HG03097 (cell line): ENCODE data around the gene NDNF.

Experiments used
- ATAC-seq: cut with Tn5 transposase; IDR thresholded peaks from one replicate; pipeline ENCODE4 v1.9.1; 2021; ENCODE audit not compliant: unreplicated experiment, low FRiP score

NDNF gene

GRCh38 chr4:121070696-121071639, 1.4 kb downstream of the NDNF start:
- ATAC-seq: no peak

GRCh38 chr4:121070274-121070673, 2.1 kb downstream of the NDNF start:
- no peak for ATAC-seq

- ATAC-seq: no peak
Measured at GRCh38 chr4:121069430-121069829, 2.9 kb downstream of the NDNF start.

- no peak for ATAC-seq
Measured at GRCh38 chr4:121064482-121064881, 7.9 kb downstream of the NDNF start.

- no peak for ATAC-seq
Measured at GRCh38 chr4:121062521-121062920, 9.8 kb downstream of the NDNF start.

GRCh38 chr4:121061861-121062260, 10.5 kb downstream of the NDNF start:
- ATAC-seq: no peak

GRCh38 chr4:121061215-121061614, 11.1 kb downstream of the NDNF start:
- ATAC-seq: no peak

GRCh38 chr4:121057466-121057922, 14.8 kb downstream of the NDNF start:
- ATAC-seq: no peak

- ATAC-seq: no peak
Measured at GRCh38 chr4:121056066-121056465, 16.3 kb downstream of the NDNF start.

- ATAC-seq: no peak
Measured at GRCh38 chr4:121054373-121054772, 18.0 kb downstream of the NDNF start.

GRCh38 chr4:121053601-121054143, 18.7 kb downstream of the NDNF start:
- no peak for ATAC-seq

GRCh38 chr4:121050300-121050699, 22.0 kb downstream of the NDNF start:
- ATAC-seq: no peak

GRCh38 chr4:121049072-121049599, 23.2 kb downstream of the NDNF start:
- ATAC-seq: no peak

- ATAC-seq: no peak
Measured at GRCh38 chr4:121048165-121048564, 24.2 kb downstream of the NDNF start.

- ATAC-seq: peak; percentile 98
Measured at GRCh38 chr4:121041307-121042090, 30.8 kb downstream of the NDNF start.

- ATAC-seq: no peak
Measured at GRCh38 chr4:121034017-121034416, 38.3 kb downstream of the NDNF start.

- ATAC-seq: no peak
Measured at GRCh38 chr4:121030711-121031110, 41.6 kb downstream of the NDNF start.

GRCh38 chr4:121030131-121030530, 42.2 kb downstream of the NDNF start:
- no peak for ATAC-seq

GRCh38 chr4:121026034-121026433, 46.3 kb downstream of the NDNF start:
- ATAC-seq: no peak

- ATAC-seq: no peak
Measured at GRCh38 chr4:121025540-121025939, 46.8 kb downstream of the NDNF start.

- ATAC-seq: no peak
Measured at GRCh38 chr4:121018543-121018942, 53.8 kb downstream of the NDNF start.
